ENCODE measurements around the gene ZCCHC14. TPM values are rescaled to one million over a fixed set of nuclear protein-coding genes. Genes with fewer than 3 reads are reported as not detected.

ZCCHC14 gene
- total RNA-seq, 1 experiment from 2014 or later = not detected

GRCh38 chr16:87454391-87454790 is 38.4 kb downstream of the ZCCHC14 start:
- no peak overlapping the region for H2AFZ ChIP-seq (ENCODE audit: low read length)
- H3K79me2 ChIP-seq (ENCODE audit: low read length) = no peaks in the 10 kb centered on the region
- no peak overlapping the region for H3K4me2 ChIP-seq (ENCODE audit: low read depth, low read length, poor library complexity, severe bottlenecking)
- no peak overlapping the region for H3K4me3 ChIP-seq (ENCODE audit: low read length)
- no peaks in the 10 kb centered on the region for H3K9me2 ChIP-seq (replicated peaks; ENCODE audit: insufficient read depth, low read length)
- no peaks in the 10 kb centered on the region for H3K4me1 ChIP-seq (ENCODE audit: low read length)
- DNase-seq = no peak
- H3K36me3 ChIP-seq (ENCODE audit: insufficient read depth, low read length) = no peaks in the 10 kb centered on the region
- H4K20me1 ChIP-seq (ENCODE audit: insufficient read depth, low read depth, low read length) = no peaks in the 10 kb centered on the region
- H3K27me3 ChIP-seq (ENCODE audit: low read length) = no peaks in the 10 kb centered on the region
- no peaks in the 10 kb centered on the region for H3K9me3 ChIP-seq (ENCODE audit: low read length)
- no peak overlapping the region for H3K27ac ChIP-seq (ENCODE audit: low read length)
- no peak overlapping the region for H3K9ac ChIP-seq (ENCODE audit: low read length)

- Histone ChIP-seq H3K9me3 (ENCODE audit: low read length) (no peaks in the 10 kb centered on the region), H3K9ac (ENCODE audit: low read length) (no peak overlapping the region), H3K79me2 (ENCODE audit: low read length) (no peaks in the 10 kb centered on the region), H3K27me3 (ENCODE audit: low read length) (no peaks in the 10 kb centered on the region), H3K27ac (ENCODE audit: low read length) (no peak overlapping the region), H2AFZ (ENCODE audit: low read length) (no peak overlapping the region), H3K9me2 (replicated peaks; ENCODE audit: insufficient read depth, low read length) (no peaks in the 10 kb centered on the region), H3K4me1 (ENCODE audit: low read length) (no peaks in the 10 kb centered on the region), H4K20me1 (ENCODE audit: insufficient read depth, low read depth, low read length) (no peaks in the 10 kb centered on the region), H3K4me2 (ENCODE audit: low read depth, low read length, poor library complexity, severe bottlenecking) (no peak overlapping the region), H3K36me3 (ENCODE audit: insufficient read depth, low read length) (no peaks in the 10 kb centered on the region), H3K4me3 (ENCODE audit: low read length) (no peak overlapping the region)
- no peak for DNase-seq
These were observed 39.5 kb downstream of the ZCCHC14 start for GRCh38 chr16:87453326-87453725.

GRCh38 chr16:87451563-87452210 is 41.1 kb downstream of the ZCCHC14 start:
- Histone ChIP-seq H4K20me1 (ENCODE audit: insufficient read depth, low read depth, low read length) (no peaks in the 10 kb centered on the region), H2AFZ (ENCODE audit: low read length) (no peak overlapping the region), H3K79me2 (ENCODE audit: low read length) (no peaks in the 10 kb centered on the region), H3K27me3 (ENCODE audit: low read length) (no peaks in the 10 kb centered on the region), H3K9me3 (ENCODE audit: low read length) (no peaks in the 10 kb centered on the region), H3K9ac (ENCODE audit: low read length) (no peak overlapping the region), H3K4me1 (ENCODE audit: low read length) (no peaks in the 10 kb centered on the region), H3K4me3 (ENCODE audit: low read length) (no peak overlapping the region), H3K4me2 (ENCODE audit: low read depth, low read length, poor library complexity, severe bottlenecking) (no peak overlapping the region), H3K9me2 (replicated peaks; ENCODE audit: insufficient read depth, low read length) (no peaks in the 10 kb centered on the region), H3K36me3 (ENCODE audit: insufficient read depth, low read length) (no peaks in the 10 kb centered on the region), H3K27ac (ENCODE audit: low read length) (no peak overlapping the region)
- no peak for DNase-seq

- Histone ChIP-seq H3K27me3 (ENCODE audit: low read length) (no peaks in the 10 kb centered on the region), H4K20me1 (ENCODE audit: insufficient read depth, low read depth, low read length) (no peaks in the 10 kb centered on the region), H3K9me2 (replicated peaks; ENCODE audit: insufficient read depth, low read length) (no peaks in the 10 kb centered on the region), H3K27ac (ENCODE audit: low read length) (no peak overlapping the region), H3K9ac (ENCODE audit: low read length) (no peak overlapping the region), H3K4me3 (ENCODE audit: low read length) (no peak overlapping the region), H3K4me2 (ENCODE audit: low read depth, low read length, poor library complexity, severe bottlenecking) (no peak overlapping the region), H3K4me1 (ENCODE audit: low read length) (no peaks in the 10 kb centered on the region), H2AFZ (ENCODE audit: low read length) (no peak overlapping the region), H3K36me3 (ENCODE audit: insufficient read depth, low read length) (no peaks in the 10 kb centered on the region), H3K9me3 (ENCODE audit: low read length) (no peaks in the 10 kb centered on the region), H3K79me2 (ENCODE audit: low read length) (no peaks in the 10 kb centered on the region)
- DNase-seq = no peak
These were observed 44.0 kb downstream of the ZCCHC14 start for GRCh38 chr16:87448866-87449265.

GRCh38 chr16:87447323-87447722 is 45.5 kb downstream of the ZCCHC14 start:
- Histone ChIP-seq H3K27me3 (ENCODE audit: low read length) (no peaks in the 10 kb centered on the region), H3K36me3 (ENCODE audit: insufficient read depth, low read length) (no peaks in the 10 kb centered on the region), H3K4me2 (ENCODE audit: low read depth, low read length, poor library complexity, severe bottlenecking) (no peak overlapping the region), H3K4me3 (ENCODE audit: low read length) (no peak overlapping the region), H3K9me2 (replicated peaks; ENCODE audit: insufficient read depth, low read length) (no peaks in the 10 kb centered on the region), H3K79me2 (ENCODE audit: low read length) (no peaks in the 10 kb centered on the region), H3K4me1 (ENCODE audit: low read length) (no peaks in the 10 kb centered on the region), H3K9me3 (ENCODE audit: low read length) (no peaks in the 10 kb centered on the region), H2AFZ (ENCODE audit: low read length) (no peak overlapping the region), H4K20me1 (ENCODE audit: insufficient read depth, low read depth, low read length) (no peaks in the 10 kb centered on the region), H3K9ac (ENCODE audit: low read length) (no peak overlapping the region), H3K27ac (ENCODE audit: low read length) (no peak overlapping the region)
- DNase-seq = no peak

- no peak overlapping the region for H3K4me2 ChIP-seq (ENCODE audit: low read depth, low read length, poor library complexity, severe bottlenecking)
- no peak overlapping the region for H2AFZ ChIP-seq (ENCODE audit: low read length)
- H3K27ac ChIP-seq (ENCODE audit: low read length) = no peak overlapping the region
- no peaks in the 10 kb centered on the region for H4K20me1 ChIP-seq (ENCODE audit: insufficient read depth, low read depth, low read length)
- no peaks in the 10 kb centered on the region for H3K9me3 ChIP-seq (ENCODE audit: low read length)
- H3K27me3 ChIP-seq (ENCODE audit: low read length) = no peaks in the 10 kb centered on the region
- no peaks in the 10 kb centered on the region for H3K9me2 ChIP-seq (replicated peaks; ENCODE audit: insufficient read depth, low read length)
- H3K79me2 ChIP-seq (ENCODE audit: low read length) = no peaks in the 10 kb centered on the region
- no peaks in the 10 kb centered on the region for H3K4me1 ChIP-seq (ENCODE audit: low read length)
- no peaks in the 10 kb centered on the region for H3K36me3 ChIP-seq (ENCODE audit: insufficient read depth, low read length)
- H3K4me3 ChIP-seq (ENCODE audit: low read length) = no peak overlapping the region
- no peak for DNase-seq
- H3K9ac ChIP-seq (ENCODE audit: low read length) = no peak overlapping the region
These were observed 46.3 kb downstream of the ZCCHC14 start for GRCh38 chr16:87446479-87446878.

- no peak overlapping the region for H3K27ac ChIP-seq (ENCODE audit: low read length)
- no peaks in the 10 kb centered on the region for H3K27me3 ChIP-seq (ENCODE audit: low read length)
- H3K4me3 ChIP-seq (ENCODE audit: low read length) = no peak overlapping the region
- no peaks in the 10 kb centered on the region for H3K36me3 ChIP-seq (ENCODE audit: insufficient read depth, low read length)
- no peaks in the 10 kb centered on the region for H4K20me1 ChIP-seq (ENCODE audit: insufficient read depth, low read depth, low read length)
- H3K9me3 ChIP-seq (ENCODE audit: low read length) = no peaks in the 10 kb centered on the region
- H2AFZ ChIP-seq (ENCODE audit: low read length) = no peak overlapping the region
- no peak overlapping the region for H3K9ac ChIP-seq (ENCODE audit: low read length)
- H3K79me2 ChIP-seq (ENCODE audit: low read length) = no peaks in the 10 kb centered on the region
- H3K9me2 ChIP-seq (replicated peaks; ENCODE audit: insufficient read depth, low read length) = no peaks in the 10 kb centered on the region
- H3K4me2 ChIP-seq (ENCODE audit: low read depth, low read length, poor library complexity, severe bottlenecking) = no peak overlapping the region
- DNase-seq = no peak
- H3K4me1 ChIP-seq (ENCODE audit: low read length) = no peaks in the 10 kb centered on the region
These were observed 47.3 kb downstream of the ZCCHC14 start for GRCh38 chr16:87445486-87445885.

- Histone ChIP-seq H3K4me3 (ENCODE audit: low read length) (no peak overlapping the region), H3K4me1 (ENCODE audit: low read length) (no peaks in the 10 kb centered on the region), H3K27ac (ENCODE audit: low read length) (no peak overlapping the region), H3K9ac (ENCODE audit: low read length) (no peak overlapping the region), H3K27me3 (ENCODE audit: low read length) (no peaks in the 10 kb centered on the region), H3K36me3 (ENCODE audit: insufficient read depth, low read length) (no peaks in the 10 kb centered on the region), H3K9me3 (ENCODE audit: low read length) (no peaks in the 10 kb centered on the region), H4K20me1 (ENCODE audit: insufficient read depth, low read depth, low read length) (no peaks in the 10 kb centered on the region), H3K4me2 (ENCODE audit: low read depth, low read length, poor library complexity, severe bottlenecking) (no peak overlapping the region), H3K79me2 (ENCODE audit: low read length) (no peaks in the 10 kb centered on the region), H2AFZ (ENCODE audit: low read length) (no peak overlapping the region), H3K9me2 (replicated peaks; ENCODE audit: insufficient read depth, low read length) (no peaks in the 10 kb centered on the region)
- DNase-seq = no peak
These were observed 48.9 kb downstream of the ZCCHC14 start for GRCh38 chr16:87443964-87444363.

GRCh38 chr16:87443016-87443415 is 49.8 kb downstream of the ZCCHC14 start:
- Histone ChIP-seq H3K27me3 (ENCODE audit: low read length) (no peaks in the 10 kb centered on the region), H2AFZ (ENCODE audit: low read length) (no peak overlapping the region), H4K20me1 (ENCODE audit: insufficient read depth, low read depth, low read length) (no peaks in the 10 kb centered on the region), H3K36me3 (ENCODE audit: insufficient read depth, low read length) (no peaks in the 10 kb centered on the region), H3K9me3 (ENCODE audit: low read length) (no peaks in the 10 kb centered on the region), H3K4me1 (ENCODE audit: low read length) (no peaks in the 10 kb centered on the region), H3K9me2 (replicated peaks; ENCODE audit: insufficient read depth, low read length) (no peaks in the 10 kb centered on the region), H3K27ac (ENCODE audit: low read length) (no peak overlapping the region), H3K4me3 (ENCODE audit: low read length) (no peak overlapping the region), H3K79me2 (ENCODE audit: low read length) (no peaks in the 10 kb centered on the region), H3K9ac (ENCODE audit: low read length) (no peak overlapping the region), H3K4me2 (ENCODE audit: low read depth, low read length, poor library complexity, severe bottlenecking) (no peak overlapping the region)
- DNase-seq = no peak

Measured in Karpas-422 (cell line).